NCI-H526 treated with DMSO at 0.1 percent for 48 hours (cell line): ENCODE results near the gene FRMD1.

ENCODE experiments used
- DNase-seq: peaks from one replicate; lab custom pipeline; 2025; lab: John Stamatoyannopoulos, UW

Gene FRMD1

GRCh38 chr6:168004945-168005344 lies 74.1 kb downstream of the FRMD1 start:
- DNase-seq, result no peak

GRCh38 chr6:168004023-168004422 lies 75.0 kb downstream of the FRMD1 start:
- DNase-seq, result no peak
